ENCODE data around the gene PLCL1. TPM values are rescaled to one million over a fixed set of nuclear protein-coding genes. Genes with fewer than 3 reads are reported as not detected.

Gene PLCL1
- total and polyA plus RNA-seq, 10 of the 15 experiments (the other 5 are each of a cell fraction or from before 2014, with no cell fraction given), result 0.03 to 1.5 (median 0.22) TPM

DNA sequence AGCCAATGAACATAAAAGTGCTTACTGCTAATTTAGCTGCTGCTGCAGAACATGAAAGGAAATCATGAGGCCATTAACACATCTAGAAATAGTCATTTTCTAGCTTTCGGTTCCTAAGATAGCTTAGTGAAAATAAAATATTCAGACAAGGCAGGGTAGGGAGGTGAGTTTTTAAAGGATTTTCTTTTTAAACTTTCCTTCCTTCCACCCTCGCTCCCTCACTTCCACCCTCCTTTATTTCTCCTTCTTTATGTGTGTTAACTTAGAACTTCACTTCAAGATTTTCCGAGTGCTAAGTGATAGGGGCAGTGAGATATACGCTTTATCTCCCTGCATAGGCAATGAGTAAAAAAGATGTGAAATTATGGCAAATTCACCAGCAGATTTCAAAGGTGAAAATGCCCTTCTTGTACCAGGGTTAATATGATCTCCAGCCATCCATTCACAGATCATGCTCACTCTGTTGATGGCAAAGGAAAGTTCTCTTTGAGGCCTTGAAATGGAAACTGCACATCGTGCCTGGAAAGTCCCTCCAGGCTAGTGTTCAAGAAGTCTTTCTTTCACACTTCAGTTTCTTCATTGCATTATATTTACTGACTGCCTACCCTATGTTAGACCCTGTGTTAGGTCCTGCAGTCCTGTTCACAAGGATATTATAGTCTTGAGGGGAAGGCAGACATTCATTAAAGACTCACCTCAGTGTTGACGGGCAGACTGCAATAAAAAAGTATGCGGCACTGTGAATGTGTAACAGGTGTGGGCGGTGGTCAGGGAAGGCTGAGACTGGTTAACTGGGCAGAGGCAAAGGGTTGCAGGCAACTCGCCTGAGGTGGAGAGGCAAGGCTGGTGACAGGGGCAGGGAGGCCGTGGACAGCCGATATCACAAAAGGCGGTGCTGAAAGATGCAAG, 200.8 kb downstream of the PLCL1 start (continued):
- TF ChIP-seq, protein P1, sequence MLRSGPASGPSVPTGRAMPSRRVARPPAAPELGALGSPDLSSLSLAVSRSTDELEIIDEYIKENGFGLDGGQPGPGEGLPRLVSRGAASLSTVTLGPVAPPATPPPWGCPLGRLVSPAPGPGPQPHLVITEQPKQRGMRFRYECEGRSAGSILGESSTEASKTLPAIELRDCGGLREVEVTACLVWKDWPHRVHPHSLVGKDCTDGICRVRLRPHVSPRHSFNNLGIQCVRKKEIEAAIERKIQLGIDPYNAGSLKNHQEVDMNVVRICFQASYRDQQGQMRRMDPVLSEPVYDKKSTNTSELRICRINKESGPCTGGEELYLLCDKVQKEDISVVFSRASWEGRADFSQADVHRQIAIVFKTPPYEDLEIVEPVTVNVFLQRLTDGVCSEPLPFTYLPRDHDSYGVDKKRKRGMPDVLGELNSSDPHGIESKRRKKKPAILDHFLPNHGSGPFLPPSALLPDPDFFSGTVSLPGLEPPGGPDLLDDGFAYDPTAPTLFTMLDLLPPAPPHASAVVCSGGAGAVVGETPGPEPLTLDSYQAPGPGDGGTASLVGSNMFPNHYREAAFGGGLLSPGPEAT (IDR thresholded peaks at IDR 0.05; ENCODE audit: low read depth), result peak; percentile 99
- TF ChIP-seq, protein P2, sequence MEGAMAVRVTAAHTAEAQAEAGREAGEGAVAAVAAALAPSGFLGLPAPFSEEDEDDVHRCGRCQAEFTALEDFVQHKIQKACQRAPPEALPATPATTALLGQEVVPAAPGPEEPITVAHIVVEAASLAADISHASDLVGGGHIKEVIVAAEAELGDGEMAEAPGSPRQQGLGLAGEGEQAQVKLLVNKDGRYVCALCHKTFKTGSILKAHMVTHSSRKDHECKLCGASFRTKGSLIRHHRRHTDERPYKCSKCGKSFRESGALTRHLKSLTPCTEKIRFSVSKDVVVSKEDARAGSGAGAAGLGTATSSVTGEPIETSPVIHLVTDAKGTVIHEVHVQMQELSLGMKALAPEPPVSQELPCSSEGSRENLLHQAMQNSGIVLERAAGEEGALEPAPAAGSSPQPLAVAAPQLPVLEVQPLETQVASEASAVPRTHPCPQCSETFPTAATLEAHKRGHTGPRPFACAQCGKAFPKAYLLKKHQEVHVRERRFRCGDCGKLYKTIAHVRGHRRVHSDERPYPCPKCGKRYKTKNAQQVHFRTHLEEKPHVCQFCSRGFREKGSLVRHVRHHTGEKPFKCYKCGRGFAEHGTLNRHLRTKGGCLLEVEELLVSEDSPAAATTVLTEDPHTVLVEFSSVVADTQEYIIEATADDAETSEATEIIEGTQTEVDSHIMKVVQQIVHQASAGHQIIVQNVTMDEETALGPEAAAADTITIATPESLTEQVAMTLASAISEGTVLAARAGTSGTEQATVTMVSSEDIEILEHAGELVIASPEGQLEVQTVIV (IDR thresholded peaks at IDR 0.05; ENCODE audit: borderline replicate concordance, partially characterized antibody), result no peak
- peak; percentile 23; the same call in 1 of the 2 replicates for TF ChIP-seq RAD51 (IDR thresholded peaks at IDR 0.05)
- no peak for TF ChIP-seq NRF1 (conservative IDR thresholded peaks at IDR 0.05; ENCODE audit: low read depth, low read length)
- 0 out of 2 replicates have a peak, but pooled peaks have one; percentile 67 for TF ChIP-seq BACH1 (IDR thresholded peaks at IDR 0.05; ENCODE audit: borderline replicate concordance)
- TF ChIP-seq, protein P3, sequence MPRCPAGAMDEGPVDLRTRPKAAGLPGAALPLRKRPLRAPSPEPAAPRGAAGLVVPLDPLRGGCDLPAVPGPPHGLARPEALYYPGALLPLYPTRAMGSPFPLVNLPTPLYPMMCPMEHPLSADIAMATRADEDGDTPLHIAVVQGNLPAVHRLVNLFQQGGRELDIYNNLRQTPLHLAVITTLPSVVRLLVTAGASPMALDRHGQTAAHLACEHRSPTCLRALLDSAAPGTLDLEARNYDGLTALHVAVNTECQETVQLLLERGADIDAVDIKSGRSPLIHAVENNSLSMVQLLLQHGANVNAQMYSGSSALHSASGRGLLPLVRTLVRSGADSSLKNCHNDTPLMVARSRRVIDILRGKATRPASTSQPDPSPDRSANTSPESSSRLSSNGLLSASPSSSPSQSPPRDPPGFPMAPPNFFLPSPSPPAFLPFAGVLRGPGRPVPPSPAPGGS (IDR thresholded peaks at IDR 0.05; ENCODE audit: borderline replicate concordance, insufficient read depth, low read depth, low read length, poor library complexity, severe bottlenecking), result no peak
- peak; percentile 72 to 89 for TF ChIP-seq EP300 (IDR thresholded peaks at IDR 0.05; ENCODE audit: borderline replicate concordance in 1 of 2, control insufficient read depth in 1 of 2, low read depth in 2 of 2, low read length in 2 of 2)
- no peak for TF ChIP-seq NFYB (IDR thresholded peaks at IDR 0.05; ENCODE audit: insufficient read depth, low read depth, low read length)
- TF ChIP-seq CBX5 (IDR thresholded peaks at IDR 0.05; ENCODE audit: low read depth), result no peak; the same call in 1 of the 2 replicates
- TF ChIP-seq RBBP5 (conservative IDR thresholded peaks at IDR 0.05), result peak; percentile 88; the same call in 1 of the 2 replicates
- no peak; the same call in 1 of the 2 replicates for TF ChIP-seq SPI1 (IDR thresholded peaks at IDR 0.05; ENCODE audit: borderline replicate concordance, insufficient read depth, low read depth, low read length)
- TF ChIP-seq RCOR1 (conservative IDR thresholded peaks at IDR 0.05; ENCODE audit: low read depth, low read length), result peak; percentile 87; the same call in 1 of the 2 replicates
- 0 out of 2 replicates have a peak, but pooled peaks have one; percentile 27 for TF ChIP-seq HCFC1 (IDR thresholded peaks at IDR 0.05; ENCODE audit: low read length)
- no peak for TF ChIP-seq LARP7 (IDR thresholded peaks at IDR 0.05)
- peak; percentile 63 for TF ChIP-seq ZNF217 (IDR thresholded peaks at IDR 0.05)
- TF ChIP-seq, protein P4, sequence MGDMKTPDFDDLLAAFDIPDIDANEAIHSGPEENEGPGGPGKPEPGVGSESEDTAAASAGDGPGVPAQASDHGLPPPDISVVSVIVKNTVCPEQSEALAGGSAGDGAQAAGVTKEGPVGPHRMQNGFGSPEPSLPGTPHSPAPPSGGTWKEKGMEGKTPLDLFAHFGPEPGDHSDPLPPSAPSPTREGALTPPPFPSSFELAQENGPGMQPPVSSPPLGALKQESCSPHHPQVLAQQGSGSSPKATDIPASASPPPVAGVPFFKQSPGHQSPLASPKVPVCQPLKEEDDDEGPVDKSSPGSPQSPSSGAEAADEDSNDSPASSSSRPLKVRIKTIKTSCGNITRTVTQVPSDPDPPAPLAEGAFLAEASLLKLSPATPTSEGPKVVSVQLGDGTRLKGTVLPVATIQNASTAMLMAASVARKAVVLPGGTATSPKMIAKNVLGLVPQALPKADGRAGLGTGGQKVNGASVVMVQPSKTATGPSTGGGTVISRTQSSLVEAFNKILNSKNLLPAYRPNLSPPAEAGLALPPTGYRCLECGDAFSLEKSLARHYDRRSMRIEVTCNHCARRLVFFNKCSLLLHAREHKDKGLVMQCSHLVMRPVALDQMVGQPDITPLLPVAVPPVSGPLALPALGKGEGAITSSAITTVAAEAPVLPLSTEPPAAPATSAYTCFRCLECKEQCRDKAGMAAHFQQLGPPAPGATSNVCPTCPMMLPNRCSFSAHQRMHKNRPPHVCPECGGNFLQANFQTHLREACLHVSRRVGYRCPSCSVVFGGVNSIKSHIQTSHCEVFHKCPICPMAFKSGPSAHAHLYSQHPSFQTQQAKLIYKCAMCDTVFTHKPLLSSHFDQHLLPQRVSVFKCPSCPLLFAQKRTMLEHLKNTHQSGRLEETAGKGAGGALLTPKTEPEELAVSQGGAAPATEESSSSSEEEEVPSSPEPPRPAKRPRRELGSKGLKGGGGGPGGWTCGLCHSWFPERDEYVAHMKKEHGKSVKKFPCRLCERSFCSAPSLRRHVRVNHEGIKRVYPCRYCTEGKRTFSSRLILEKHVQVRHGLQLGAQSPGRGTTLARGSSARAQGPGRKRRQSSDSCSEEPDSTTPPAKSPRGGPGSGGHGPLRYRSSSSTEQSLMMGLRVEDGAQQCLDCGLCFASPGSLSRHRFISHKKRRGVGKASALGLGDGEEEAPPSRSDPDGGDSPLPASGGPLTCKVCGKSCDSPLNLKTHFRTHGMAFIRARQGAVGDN (IDR thresholded peaks at IDR 0.05), result peak; percentile 96
- 0 out of 2 replicates have a peak, but pooled peaks have one; percentile 75 for TF ChIP-seq PAX8 (IDR thresholded peaks at IDR 0.05)
- peak; percentile 90 for TF ChIP-seq NBN (IDR thresholded peaks at IDR 0.05)
- peak; percentile 21; the same call in 1 of the 2 replicates for TF ChIP-seq BMI1 (IDR thresholded peaks at IDR 0.05; ENCODE audit: borderline replicate concordance)
